Trophoblast cell (in vitro differentiated cells and primary cell): ENCODE results near the gene ZGRF1.
A peak's percentile ranks its signal among the peaks of the same experiment; 100 is the strongest.

Source experiments
- DNase-seq, 2 donors: peaks; one replicate each; pipeline ENCODE4 v3.0.0-alpha.2; 2016
- H2AFZ ChIP-seq: 2 replicates; pipeline ENCODE4 v1.6.1; 2013; ENCODE audit warnings: low read length, moderate library complexity, mild to moderate bottlenecking; ENCODE audit not compliant: insufficient read depth, poor library complexity
- H2AK5ac ChIP-seq: 2 replicates; pipeline ENCODE4 v1.6.1; 2013; ENCODE audit warnings: mild to moderate bottlenecking, low read length
- H2BK120ac ChIP-seq: 2 replicates; pipeline ENCODE4 v1.6.1; 2013; ENCODE audit warnings: low read length, mild to moderate bottlenecking, moderate library complexity; ENCODE audit not compliant: insufficient read depth, poor library complexity
- H2BK12ac ChIP-seq: 2 replicates; pipeline ENCODE4 v1.6.1; 2013; ENCODE audit warnings: mild to moderate bottlenecking, low read length, moderate library complexity
- H2BK5ac ChIP-seq: 2 replicates; pipeline ENCODE4 v1.6.1; 2013; ENCODE audit warnings: low read length, low read depth, moderate library complexity, mild to moderate bottlenecking; ENCODE audit not compliant: poor library complexity
- H3K14ac ChIP-seq: 2 replicates; pipeline ENCODE4 v1.6.1; 2013; ENCODE audit warnings: mild to moderate bottlenecking, low read length
- H3K18ac ChIP-seq: 2 replicates; pipeline ENCODE4 v1.6.1; 2013; ENCODE audit warnings: mild to moderate bottlenecking, low read length
- H3K23ac ChIP-seq: 2 replicates; pipeline ENCODE4 v1.6.1; 2013; ENCODE audit warnings: low read length
- H3K27ac ChIP-seq: 2 replicates; pipeline ENCODE4 v1.5.1; 2013; ENCODE audit warnings: low read depth, mild to moderate bottlenecking, inconsistent platforms, low read length, moderate library complexity
- H3K27me3 ChIP-seq: 2 replicates; pipeline ENCODE4 v1.6.1; 2013; ENCODE audit warnings: inconsistent platforms, mild to moderate bottlenecking, low read length, moderate library complexity; ENCODE audit not compliant: insufficient read depth
- H3K36me3 ChIP-seq, 2 experiments: 1 replicate in 1 of 2; 2 replicates in 1 of 2; pipeline ENCODE4 v1.6.1; 2013; ENCODE audit warnings: low read length in 2 of 2, mild to moderate bottlenecking in 2 of 2, moderate library complexity in 1 of 2; ENCODE audit not compliant: insufficient read depth in 2 of 2, control insufficient read depth in 1 of 2
- H3K4ac ChIP-seq: 2 replicates; pipeline ENCODE4 v1.6.1; 2013; ENCODE audit warnings: low read depth, mild to moderate bottlenecking, low read length, moderate library complexity
- H3K4me1 ChIP-seq, 2 experiments: 1 replicate in 1 of 2; 2 replicates in 1 of 2; pipeline ENCODE4 v1.6.1; 2013; ENCODE audit warnings: low read length in 2 of 2, mild to moderate bottlenecking in 2 of 2, moderate library complexity in 1 of 2; ENCODE audit not compliant: insufficient read depth in 2 of 2, control insufficient read depth in 1 of 2
- H3K4me2 ChIP-seq: 2 replicates; pipeline ENCODE4 v1.6.1; 2013; ENCODE audit warnings: inconsistent platforms, mild to moderate bottlenecking, low read length, moderate library complexity
- H3K4me3 ChIP-seq: 2 replicates; pipeline ENCODE4 v1.5.1; 2013; ENCODE audit warnings: mild to moderate bottlenecking, low read depth, low read length, inconsistent platforms
- H3K79me1 ChIP-seq: one replicate; pipeline ENCODE4 v1.6.1; 2013; ENCODE audit warnings: low read length
- H3K79me2 ChIP-seq: 2 replicates; pipeline ENCODE4 v1.6.1; 2013; ENCODE audit warnings: low read length, mild to moderate bottlenecking; ENCODE audit not compliant: control insufficient read depth, insufficient read depth, poor library complexity
- H3K9ac ChIP-seq: 2 replicates; pipeline ENCODE4 v1.6.1; 2013; ENCODE audit warnings: mild to moderate bottlenecking, low read length
- H3K9me3 ChIP-seq: 2 replicates; pipeline ENCODE4 v1.6.1; 2013; ENCODE audit warnings: low read depth, mild to moderate bottlenecking, control low read depth, inconsistent platforms, low read length; ENCODE audit not compliant: insufficient read depth
- H4K12ac ChIP-seq: 2 replicates; pipeline ENCODE4 v1.6.1; 2013; ENCODE audit warnings: low read depth, mild to moderate bottlenecking, low read length, moderate library complexity
- H4K8ac ChIP-seq: 2 replicates; pipeline ENCODE4 v1.6.1; 2013; ENCODE audit warnings: low read depth, mild to moderate bottlenecking, low read length, moderate library complexity
- H4K91ac ChIP-seq: one replicate; pipeline ENCODE4 v1.6.1; 2013; ENCODE audit warnings: low read depth, mild to moderate bottlenecking, low read length, moderate library complexity
- WGBS: extraction: QIAGEN DNeasy Blood & Tissue Kit; methylation state at CpG from one replicate; pipeline ENCODE4 v1.1.7; 2013; ENCODE audit warnings: missing lambda C conversion rate; ENCODE audit not compliant: insufficient read length, insufficient coverage; ENCODE audit errors: extremely low coverage; 5-methylcytosine and 5-hydroxymethylcytosine counted together

The ZGRF1 gene

GRCh38 chr4:112521123-112522023 lies 115.3 kb downstream of the ZGRF1 start:
- Histone ChIP-seq H4K12ac (no peak overlapping the region), H3K4me2 (peak overlapping the region; percentile 37), H3K4ac (no peak overlapping the region), H3K36me3 (no peaks in the 10 kb centered on the region), H4K8ac (no peak overlapping the region), H4K91ac (no peak overlapping the region), H2AK5ac (no peak overlapping the region), H3K9ac (no peak overlapping the region), H3K18ac (no peak overlapping the region), H2BK12ac (no peak overlapping the region), H2AFZ (no peak overlapping the region), H3K79me2 (no peaks in the 10 kb centered on the region), H3K4me1 (peaks cover 6 to 7% of the 10 kb centered on the region in 2 experiments), H3K9me3 (no peaks in the 10 kb centered on the region), H2BK120ac (no peak overlapping the region), H3K27me3 (peaks cover 44% of the 10 kb centered on the region), H2BK5ac (no peak overlapping the region), H3K79me1 (no peaks in the 10 kb centered on the region), H3K14ac (no peak overlapping the region), H3K27ac (no peak overlapping the region), H3K4me3 (no peak overlapping the region), H3K23ac (no peak overlapping the region)
- DNase-seq, result no peak
- WGBS, result no CpG with 5 or more reads among the region's 30 CpGs

GRCh38 chr4:112520598-112521122 lies 116.0 kb downstream of the ZGRF1 start:
- Histone ChIP-seq H4K12ac (no peak overlapping the region), H3K23ac (no peak overlapping the region), H3K27me3 (peaks cover 51% of the 10 kb centered on the region), H3K4me2 (peak overlapping the region; percentile 37), H3K36me3 (no peaks in the 10 kb centered on the region), H4K91ac (no peak overlapping the region), H2BK5ac (no peak overlapping the region), H3K14ac (no peak overlapping the region), H2AFZ (no peak overlapping the region), H3K9me3 (peaks cover 1% of the 10 kb centered on the region), H3K18ac (no peak overlapping the region), H3K4me1 (peaks cover 10 to 11% of the 10 kb centered on the region in 2 experiments), H3K4me3 (no peak overlapping the region), H3K79me2 (no peaks in the 10 kb centered on the region), H2BK12ac (no peak overlapping the region), H3K9ac (no peak overlapping the region), H2BK120ac (no peak overlapping the region), H3K4ac (no peak overlapping the region), H2AK5ac (no peak overlapping the region), H3K79me1 (no peaks in the 10 kb centered on the region), H3K27ac (no peak overlapping the region), H4K8ac (no peak overlapping the region)
- DNase-seq, result no peak
- WGBS, result no CpG with 5 or more reads among the region's 25 CpGs

- Histone ChIP-seq H2BK5ac (no peak overlapping the region), H2AFZ (no peak overlapping the region)
- no CpG with 5 or more reads among the region's 21 CpGs for WGBS
These were observed 116.8 kb downstream of the ZGRF1 start for GRCh38 chr4:112519689-112520597.

GRCh38 chr4:112518675-112519074 lies 118.0 kb downstream of the ZGRF1 start:
- Histone ChIP-seq H3K23ac (no peak overlapping the region), H4K8ac (no peak overlapping the region), H3K4me2 (no peak overlapping the region), H3K18ac (no peak overlapping the region), H4K12ac (no peak overlapping the region), H2AK5ac (no peak overlapping the region), H2BK12ac (no peak overlapping the region), H3K27ac (no peak overlapping the region), H3K4me3 (no peak overlapping the region), H2BK5ac (no peak overlapping the region), H3K9ac (no peak overlapping the region), H2AFZ (no peak overlapping the region), H3K4me1 (peaks cover 18 to 22% of the 10 kb centered on the region in 2 experiments), H3K79me2 (no peaks in the 10 kb centered on the region), H4K91ac (no peak overlapping the region), H3K14ac (no peak overlapping the region), H3K27me3 (peaks cover 71% of the 10 kb centered on the region), H3K79me1 (no peaks in the 10 kb centered on the region), H3K4ac (no peak overlapping the region), H3K36me3 (no peaks in the 10 kb centered on the region), H3K9me3 (peaks cover 4% of the 10 kb centered on the region), H2BK120ac (no peak overlapping the region)
- no peak for DNase-seq

More at GRCh38 chr4:112519689-112520597, 116.8 kb downstream of the ZGRF1 start:
- H3K14ac ChIP-seq, result no peak overlapping the region
- H4K12ac ChIP-seq, result no peak overlapping the region
- peaks cover 15 to 18% of the 10 kb centered on the region in 2 experiments for H3K4me1 ChIP-seq
- no peaks in the 10 kb centered on the region for H3K79me2 ChIP-seq
- no peak for DNase-seq
- H3K9ac ChIP-seq, result no peak overlapping the region
- no peak overlapping the region for H4K8ac ChIP-seq
- H3K36me3 ChIP-seq, result no peaks in the 10 kb centered on the region
- peaks cover 1% of the 10 kb centered on the region for H3K9me3 ChIP-seq
- H3K27ac ChIP-seq, result no peak overlapping the region
- no peak overlapping the region for H2AK5ac ChIP-seq
- no peak overlapping the region for H3K4me3 ChIP-seq
- no peak overlapping the region for H3K23ac ChIP-seq
- no peaks in the 10 kb centered on the region for H3K79me1 ChIP-seq
- no peak overlapping the region for H3K4me2 ChIP-seq
- no peak overlapping the region for H4K91ac ChIP-seq
- no peak overlapping the region for H3K4ac ChIP-seq
- no peak overlapping the region for H2BK12ac ChIP-seq
- no peak overlapping the region for H2BK120ac ChIP-seq
- peaks cover 58% of the 10 kb centered on the region for H3K27me3 ChIP-seq
- H3K18ac ChIP-seq, result no peak overlapping the region
